AG10803 (cell line): ENCODE results near the gene TRIM36.

Source experiments
- DNase-seq: peaks from one replicate; pipeline ENCODE4 v3.0.0; 2010; ENCODE audit warnings: low read depth
- H3K4me3 ChIP-seq: 2 replicates; pipeline ENCODE4 v1.5.1; 2011; ENCODE audit warnings: mild to moderate bottlenecking, low read length, control low read depth
- CTCF ChIP-seq: conservative IDR thresholded peaks from 2 replicates; pipeline ENCODE4 v1.5.1; 2011; ENCODE audit warnings: mild to moderate bottlenecking, low read length, control low read depth, inconsistent platforms

Gene TRIM36

GRCh38 chr5:115086473-115086872 lies 83.2 kb downstream of the TRIM36 start:
- no peak for TF ChIP-seq CTCF
- H3K4me3 ChIP-seq = no peak overlapping the region

DNA sequence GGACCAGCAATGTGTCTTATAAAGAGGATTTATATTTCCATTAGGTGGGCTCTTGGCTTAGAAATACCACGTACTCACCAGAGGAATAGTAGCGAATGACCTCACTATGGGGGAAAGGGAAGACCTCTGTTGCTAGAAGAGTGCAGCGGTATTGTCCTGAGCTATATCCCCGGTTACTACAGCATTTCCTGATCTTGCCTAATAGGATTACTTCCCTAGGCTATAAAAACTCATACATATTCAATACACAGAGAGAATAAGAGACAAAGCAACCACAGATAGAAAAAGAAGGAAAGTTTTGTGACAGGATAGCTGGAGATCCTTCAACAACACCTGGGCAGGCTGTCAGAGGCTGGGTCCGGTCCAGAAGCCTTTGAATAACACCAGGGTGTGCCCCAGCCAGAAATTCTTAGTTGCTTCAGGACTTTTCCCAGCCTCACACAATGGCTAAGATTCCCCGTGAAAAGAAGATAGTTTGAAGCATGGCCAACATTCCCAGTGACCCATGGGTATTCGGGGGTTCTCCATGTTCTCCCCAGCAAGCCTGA lies 85.4 kb downstream of the TRIM36 start:
- no peak for DNase-seq
- TF ChIP-seq CTCF = no peak
- no peak overlapping the region for H3K4me3 ChIP-seq

More at GRCh38 chr5:115086473-115086872, 83.2 kb downstream of the TRIM36 start:
- no peak for DNase-seq

- no peak for TF ChIP-seq CTCF
- no peak for DNase-seq
- H3K4me3 ChIP-seq = no peak overlapping the region
Observed at GRCh38 chr5:115079924-115080623, 89.6 kb downstream of the TRIM36 start.
